Upper lobe of left lung (tissue), 4 donors: Measurements from ENCODE around the gene PLSCR4.

Experiments used
- EP300 ChIP-seq, 4 donors: sonication (generic); formaldehyde crosslinking; IDR thresholded peaks; one replicate each; pipeline ENCODE4 v1.5.1; 2017; ENCODE audit warnings: antibody characterized with exemption in 4 of 4, control low read depth in 2 of 4
- POLR2A ChIP-seq, 4 donors: fragments of 450-650 bp; IDR thresholded peaks; one replicate each; pipeline ENCODE4 v1.5.1; 2016 to 2017; ENCODE audit warnings: antibody characterized with exemption in 4 of 4, mild to moderate bottlenecking in 2 of 4
- POLR2AphosphoS5 ChIP-seq, 2 donors: sonication (generic); formaldehyde crosslinking; IDR thresholded peaks; one replicate each; pipeline ENCODE4 v1.5.1; 2017; ENCODE audit warnings: antibody characterized with exemption in 2 of 2
- TF ChIP-seq, protein P1 (sequence below), 6 experiments: fragments of 450-650 bp in 4 of 6; fragments of 200-600 bp in 2 of 6; sonication (generic) in 2 of 6; IDR thresholded peaks; one replicate each; pipeline ENCODE4 v1.5.1; 2016 to 2019; ENCODE audit warnings: antibody characterized with exemption in 6 of 6

DNA sequence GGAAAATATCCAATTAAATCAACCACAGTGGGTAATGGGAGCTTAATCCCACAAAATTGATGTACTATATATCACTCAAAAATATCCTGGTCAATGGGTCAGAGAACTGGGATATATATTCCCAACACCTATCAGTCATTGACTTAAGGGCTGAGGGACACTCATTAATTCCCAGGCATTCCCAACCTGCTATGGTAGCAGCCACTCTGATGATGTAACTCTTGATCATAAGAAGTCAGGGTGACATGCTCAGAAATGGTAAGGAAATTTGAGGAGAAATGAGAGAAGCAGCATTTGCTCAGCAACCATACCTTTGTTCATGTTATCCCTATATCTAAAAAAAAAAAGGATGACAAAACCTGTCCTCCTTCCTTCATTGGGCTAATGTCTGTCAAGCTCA, 86.8 kb downstream of the PLSCR4 start:
- no peak for TF ChIP-seq POLR2AphosphoS5 (IDR thresholded peaks at IDR 0.05)
- TF ChIP-seq, protein P1, sequence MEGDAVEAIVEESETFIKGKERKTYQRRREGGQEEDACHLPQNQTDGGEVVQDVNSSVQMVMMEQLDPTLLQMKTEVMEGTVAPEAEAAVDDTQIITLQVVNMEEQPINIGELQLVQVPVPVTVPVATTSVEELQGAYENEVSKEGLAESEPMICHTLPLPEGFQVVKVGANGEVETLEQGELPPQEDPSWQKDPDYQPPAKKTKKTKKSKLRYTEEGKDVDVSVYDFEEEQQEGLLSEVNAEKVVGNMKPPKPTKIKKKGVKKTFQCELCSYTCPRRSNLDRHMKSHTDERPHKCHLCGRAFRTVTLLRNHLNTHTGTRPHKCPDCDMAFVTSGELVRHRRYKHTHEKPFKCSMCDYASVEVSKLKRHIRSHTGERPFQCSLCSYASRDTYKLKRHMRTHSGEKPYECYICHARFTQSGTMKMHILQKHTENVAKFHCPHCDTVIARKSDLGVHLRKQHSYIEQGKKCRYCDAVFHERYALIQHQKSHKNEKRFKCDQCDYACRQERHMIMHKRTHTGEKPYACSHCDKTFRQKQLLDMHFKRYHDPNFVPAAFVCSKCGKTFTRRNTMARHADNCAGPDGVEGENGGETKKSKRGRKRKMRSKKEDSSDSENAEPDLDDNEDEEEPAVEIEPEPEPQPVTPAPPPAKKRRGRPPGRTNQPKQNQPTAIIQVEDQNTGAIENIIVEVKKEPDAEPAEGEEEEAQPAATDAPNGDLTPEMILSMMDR (IDR thresholded peaks at IDR 0.05) = no peak
- TF ChIP-seq POLR2A (IDR thresholded peaks at IDR 0.05) = no peak
- TF ChIP-seq EP300 (IDR thresholded peaks at IDR 0.05) = no peak
